GM12872 (cell line): ENCODE results near the gene TMEM156.

ENCODE experiments used
- CTCF ChIP-seq: IDR thresholded peaks from 3 replicates; pipeline ENCODE4 v1.5.1; 2011; ENCODE audit warnings: low read depth, mild to moderate bottlenecking, low read length, moderate library complexity; ENCODE audit not compliant: insufficient read depth

Gene TMEM156

DNA sequence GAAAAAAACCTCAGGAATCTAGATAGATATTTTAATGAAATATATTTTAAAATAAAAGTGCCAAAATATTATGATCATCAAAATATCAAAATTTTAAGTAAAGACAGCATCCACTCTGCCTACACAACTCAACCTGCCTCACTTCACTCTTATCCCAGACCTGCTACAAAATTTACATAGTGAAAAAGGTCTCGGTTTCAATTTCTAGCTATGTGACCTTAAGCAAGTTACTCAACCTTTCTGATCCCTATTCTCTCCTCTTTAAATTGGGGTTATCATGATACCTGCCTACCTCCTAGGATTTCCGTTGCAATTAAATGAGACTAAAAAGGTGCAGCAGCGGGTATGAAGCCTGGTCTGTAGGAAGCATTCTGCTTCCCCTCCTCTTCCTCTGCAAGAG lies 91.7 kb downstream of the TMEM156 start:
- TF ChIP-seq CTCF: no peak

- TF ChIP-seq CTCF: no peak
Measured at GRCh38 chr4:38939165-38939564, 93.0 kb downstream of the TMEM156 start.

- no peak for TF ChIP-seq CTCF
Measured at GRCh38 chr4:38935391-38936073, 96.7 kb downstream of the TMEM156 start.

- TF ChIP-seq CTCF: no peak
Measured at GRCh38 chr4:38931125-38931524, 101.1 kb downstream of the TMEM156 start.

GRCh38 chr4:38930707-38931106 lies 101.5 kb downstream of the TMEM156 start:
- no peak for TF ChIP-seq CTCF

GRCh38 chr4:38930204-38930603 lies 102.0 kb downstream of the TMEM156 start:
- no peak for TF ChIP-seq CTCF

DNA sequence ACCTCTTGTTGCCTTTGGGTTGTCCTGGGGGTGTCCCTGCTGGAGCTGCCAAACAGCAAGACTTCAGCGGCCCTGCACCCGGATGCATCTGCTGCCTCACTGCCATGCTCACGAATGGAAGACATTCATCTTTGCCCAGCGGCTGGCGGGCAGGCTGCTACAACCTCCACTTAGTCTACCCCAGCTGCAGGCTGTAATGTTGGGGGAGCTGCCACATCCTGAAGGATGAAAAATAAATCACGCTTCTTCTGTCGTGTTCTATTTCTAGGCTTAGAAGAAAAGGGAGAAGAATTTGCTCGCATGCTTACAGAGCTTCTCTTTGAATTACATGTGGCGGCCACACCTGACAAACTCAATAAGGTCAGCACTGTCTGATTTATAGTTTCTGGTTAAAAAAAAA lies 103.2 kb downstream of the TMEM156 start:
- no peak for TF ChIP-seq CTCF

DNA sequence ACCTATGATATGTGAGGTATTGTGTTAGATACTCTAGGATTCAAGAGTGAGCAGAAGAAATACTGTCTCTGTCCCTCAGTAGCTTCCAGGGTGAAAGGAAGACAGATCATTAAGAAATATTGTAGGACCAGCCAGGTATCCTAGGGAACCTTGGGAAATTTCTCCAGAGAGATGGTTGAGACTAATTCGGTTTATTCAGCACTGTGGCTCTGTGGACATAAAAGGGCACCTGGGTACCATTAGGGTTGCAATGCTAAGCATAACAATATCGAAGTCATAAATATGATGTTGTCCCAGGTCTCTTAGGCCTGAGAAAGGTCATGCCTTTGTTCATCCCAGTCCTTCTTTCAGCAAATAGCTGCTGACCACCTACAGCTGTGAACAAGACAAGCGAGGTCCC lies 103.6 kb downstream of the TMEM156 start:
- TF ChIP-seq CTCF: no peak
